Measurements from ENCODE around the gene TENM4. TPM values are rescaled to one million over a fixed set of nuclear protein-coding genes. Genes with fewer than 3 reads are reported as not detected.

Gene TENM4
- total RNA-seq, 1 donor from 2014 or later, result 0.63 TPM

DNA sequence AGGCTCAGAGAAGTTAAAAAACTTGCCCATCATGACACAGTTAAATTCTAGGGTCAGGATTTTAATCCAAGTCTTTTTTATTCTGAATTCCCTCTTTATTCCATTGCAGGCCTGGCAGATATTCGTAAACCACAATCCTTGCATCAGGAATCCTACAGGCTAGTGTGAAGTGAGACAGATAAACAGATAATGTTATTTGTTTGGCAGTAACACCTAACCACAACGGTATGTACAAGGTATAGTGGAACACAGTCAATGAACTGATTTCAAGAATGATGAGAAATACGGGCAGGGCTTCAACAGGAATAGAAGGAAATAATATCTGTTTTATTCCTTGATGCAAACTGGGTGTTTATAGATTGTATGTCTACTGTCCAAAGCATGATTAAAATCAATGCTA, 834.2 kb downstream of the TENM4 start:
- DNase-seq, result no peak
- Histone ChIP-seq H3K27ac (replicated peaks) (no peak overlapping the region), H3K4me1 (no peaks in the 10 kb centered on the region), H3K36me3 (no peaks in the 10 kb centered on the region), H3K4me3 (no peak overlapping the region), H3K9me3 (replicated peaks) (no peaks in the 10 kb centered on the region), H3K27me3 (ENCODE audit: low read depth) (peaks cover 37% of the 10 kb centered on the region)
- TF ChIP-seq, protein P1, sequence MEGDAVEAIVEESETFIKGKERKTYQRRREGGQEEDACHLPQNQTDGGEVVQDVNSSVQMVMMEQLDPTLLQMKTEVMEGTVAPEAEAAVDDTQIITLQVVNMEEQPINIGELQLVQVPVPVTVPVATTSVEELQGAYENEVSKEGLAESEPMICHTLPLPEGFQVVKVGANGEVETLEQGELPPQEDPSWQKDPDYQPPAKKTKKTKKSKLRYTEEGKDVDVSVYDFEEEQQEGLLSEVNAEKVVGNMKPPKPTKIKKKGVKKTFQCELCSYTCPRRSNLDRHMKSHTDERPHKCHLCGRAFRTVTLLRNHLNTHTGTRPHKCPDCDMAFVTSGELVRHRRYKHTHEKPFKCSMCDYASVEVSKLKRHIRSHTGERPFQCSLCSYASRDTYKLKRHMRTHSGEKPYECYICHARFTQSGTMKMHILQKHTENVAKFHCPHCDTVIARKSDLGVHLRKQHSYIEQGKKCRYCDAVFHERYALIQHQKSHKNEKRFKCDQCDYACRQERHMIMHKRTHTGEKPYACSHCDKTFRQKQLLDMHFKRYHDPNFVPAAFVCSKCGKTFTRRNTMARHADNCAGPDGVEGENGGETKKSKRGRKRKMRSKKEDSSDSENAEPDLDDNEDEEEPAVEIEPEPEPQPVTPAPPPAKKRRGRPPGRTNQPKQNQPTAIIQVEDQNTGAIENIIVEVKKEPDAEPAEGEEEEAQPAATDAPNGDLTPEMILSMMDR (IDR thresholded peaks at IDR 0.05; ENCODE audit: borderline replicate concordance), result no peak
- intact Hi-C loops (cut with micrococcal nuclease), result no loop called here

DNA sequence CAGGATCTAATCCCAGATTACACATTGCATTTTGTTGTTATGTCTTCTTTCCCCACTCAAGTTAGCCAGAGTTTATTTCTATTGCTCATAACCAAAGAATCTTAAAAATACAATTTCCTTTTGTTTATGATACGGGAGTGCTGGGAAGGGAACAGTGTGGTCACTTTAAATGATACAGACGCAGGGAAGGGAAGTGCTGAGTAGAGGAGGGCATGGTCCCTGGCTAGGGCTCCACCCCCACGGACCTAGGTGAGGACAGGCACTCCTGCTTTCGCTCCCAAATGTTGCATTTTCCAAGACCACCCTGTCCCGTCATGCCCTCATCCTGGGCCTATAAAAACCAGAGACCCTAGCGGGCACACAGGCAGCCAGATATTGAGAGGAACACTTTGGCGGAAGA, 835.5 kb downstream of the TENM4 start:
- Histone ChIP-seq H3K9me3 (replicated peaks) (no peaks in the 10 kb centered on the region), H3K36me3 (no peaks in the 10 kb centered on the region), H3K4me1 (no peaks in the 10 kb centered on the region), H3K4me3 (no peak overlapping the region), H3K27ac (replicated peaks) (no peak overlapping the region), H3K27me3 (ENCODE audit: low read depth) (peaks cover 38% of the 10 kb centered on the region)
- TF ChIP-seq, protein P1 (IDR thresholded peaks at IDR 0.05; ENCODE audit: borderline replicate concordance), result no peak
- intact Hi-C loops (cut with micrococcal nuclease), result no loop called here
- no peak for DNase-seq

DNA sequence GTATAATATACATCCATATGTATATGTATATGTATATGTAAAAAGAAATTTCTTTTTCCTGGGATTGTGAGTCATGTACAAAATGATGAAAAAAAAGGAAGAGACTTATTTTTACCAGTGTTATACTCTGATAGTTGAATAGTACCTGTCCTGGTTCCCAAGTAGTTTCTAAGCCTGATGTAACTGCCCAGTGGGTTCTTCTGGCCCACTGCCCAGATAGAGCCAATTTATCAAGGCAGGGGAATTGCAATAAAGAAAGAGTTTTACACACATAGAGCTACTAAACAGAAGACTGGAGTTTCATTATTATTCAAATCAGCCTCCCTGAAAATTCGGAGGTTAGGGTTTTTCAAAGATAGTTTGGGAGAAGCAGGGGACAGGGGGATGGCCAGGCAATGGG, 837.0 kb downstream of the TENM4 start:
- H3K27ac ChIP-seq (replicated peaks), result no peak overlapping the region
- no peaks in the 10 kb centered on the region for H3K36me3 ChIP-seq
- TF ChIP-seq, protein P1 (IDR thresholded peaks at IDR 0.05; ENCODE audit: borderline replicate concordance), result no peak
- H3K9me3 ChIP-seq (replicated peaks), result peaks cover 2% of the 10 kb centered on the region
- DNase-seq, result no peak
- H3K4me3 ChIP-seq, result no peak overlapping the region
- H3K27me3 ChIP-seq (ENCODE audit: low read depth), result peaks cover 38% of the 10 kb centered on the region
- no peaks in the 10 kb centered on the region for H3K4me1 ChIP-seq
- intact Hi-C loops (cut with micrococcal nuclease), result no loop called here

Small RNA genes lying within 50 kb of the gene (microRNA-seq; reads per million reads assigned to microRNA genes)
- gene MIR5579 (not detected), gene MIR708 (192 reads per million, percentile 62 among the genes with 10 or more reads in this experiment)
